NCI-H187 treated with DMSO at 0.1 percent for 48 hours (cell line): ENCODE data around the gene ACVR2B.
"Not testable (repeated sequence)": the region's sequence is repeated elsewhere in the genome, so short reads cannot be mapped to it uniquely, and the experiment has no call there.

Source experiments
- DNase-seq: peaks from one replicate; lab custom pipeline; 2025; lab: John Stamatoyannopoulos, UW

Gene ACVR2B

DNA sequence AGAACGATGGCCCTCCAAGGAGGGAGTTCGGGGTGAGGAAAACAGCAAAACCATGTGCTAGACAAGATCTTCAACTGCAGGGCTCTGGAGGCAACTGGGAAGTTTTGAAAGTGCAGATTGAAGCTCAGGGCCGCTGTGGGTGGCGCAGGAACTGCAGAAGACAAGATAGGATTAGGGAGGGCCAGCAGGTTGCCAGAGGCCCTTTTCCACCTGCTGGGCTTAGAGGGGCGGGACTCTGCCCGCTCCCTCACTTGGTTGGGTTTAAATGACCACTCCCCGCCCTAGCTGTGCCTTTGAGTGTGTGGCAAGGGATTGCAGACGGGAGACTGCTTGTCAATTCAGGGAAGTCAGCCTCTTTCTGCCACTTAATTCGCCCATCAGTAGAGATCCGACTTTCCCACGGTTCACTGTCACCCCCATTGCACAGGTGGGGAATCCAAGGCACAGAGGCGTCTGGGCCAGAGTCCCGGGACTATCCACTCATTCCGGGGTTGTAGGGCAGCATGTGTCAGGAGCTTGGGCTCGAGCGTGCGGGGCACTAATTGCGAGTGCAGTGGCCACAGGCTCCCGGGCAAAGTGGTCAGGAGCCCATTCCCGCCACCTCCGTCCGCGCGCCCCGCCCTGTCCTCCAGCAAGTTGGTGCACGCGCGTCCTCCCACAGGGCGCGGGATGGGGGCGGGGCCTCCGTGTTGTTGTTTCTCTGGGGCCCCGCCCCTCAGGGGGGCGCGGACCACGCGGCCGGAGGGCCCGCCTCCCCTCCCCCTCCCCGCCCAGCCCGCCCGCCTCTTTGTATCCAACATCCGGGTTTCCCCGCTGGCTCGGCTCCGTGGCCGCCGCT, at the start of gene ACVR2B:
Gene ACVR2B, plus strand, starts transcription at position 816 of the 838 bp plus-strand sequence. CDS start 433 bp downstream, outside the sequence.
- DNase-seq: peak; percentile 8

DNA sequence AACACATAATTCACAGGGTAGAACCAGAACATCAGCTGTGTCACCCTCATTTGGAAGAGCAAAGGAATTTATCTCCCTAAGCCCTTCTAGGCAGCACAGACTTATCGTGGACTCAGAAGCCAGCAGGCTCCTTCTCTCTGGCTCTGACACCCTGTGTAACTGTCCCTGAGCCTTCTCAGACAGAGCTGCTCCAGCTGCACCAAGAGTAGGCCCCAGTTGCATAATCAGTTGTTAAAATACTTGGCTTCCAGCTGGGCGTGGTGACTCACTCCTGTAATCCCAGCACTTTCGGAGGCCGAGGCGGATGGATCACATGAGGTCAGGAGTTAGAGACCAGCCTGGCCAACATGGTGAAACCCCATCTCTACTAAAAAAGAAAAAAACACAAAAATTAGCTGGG, 49.4 kb upstream of the ACVR2B start:
- DNase-seq: no peak

DNA sequence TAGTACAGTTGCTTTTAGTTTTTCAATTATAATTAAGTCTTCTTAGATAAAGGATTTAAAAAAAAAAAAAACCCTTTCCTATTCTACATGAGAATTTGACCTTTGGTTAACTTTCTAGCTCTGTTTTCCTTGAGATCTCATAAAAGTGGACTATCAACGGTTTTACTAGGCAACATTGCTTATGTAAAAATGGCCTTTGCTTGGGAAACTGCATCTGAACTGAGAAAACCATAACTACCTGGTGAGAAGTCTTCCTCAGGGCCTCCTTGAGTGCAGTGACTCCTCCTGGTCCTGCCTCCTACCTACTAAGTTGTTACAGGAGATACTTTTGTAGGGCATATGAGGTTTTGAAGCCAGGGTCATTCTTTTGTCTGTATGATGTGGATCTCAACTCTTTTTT, 42.1 kb upstream of the ACVR2B start:
- no peak for DNase-seq

DNA sequence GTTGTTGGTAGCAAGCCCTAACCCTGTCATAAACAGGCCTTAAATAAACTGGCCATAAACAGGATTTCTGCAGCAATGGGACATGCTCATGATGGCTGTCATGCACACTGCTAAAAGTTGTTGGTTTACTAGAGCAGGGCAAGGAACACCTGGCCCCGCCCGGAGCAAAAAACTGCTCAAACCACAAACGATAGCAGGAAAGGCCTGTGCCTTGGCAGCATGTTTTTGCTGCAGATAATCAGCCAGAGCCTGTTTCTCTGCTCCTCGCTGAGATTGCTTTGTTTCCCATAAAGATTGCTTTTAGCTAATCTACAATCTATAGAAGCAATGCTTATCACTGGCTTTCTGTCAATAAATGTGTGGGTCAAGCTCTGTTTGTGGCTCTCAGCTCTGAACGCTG, 32.9 kb upstream of the ACVR2B start:
- not testable (repeated sequence) for DNase-seq

DNA sequence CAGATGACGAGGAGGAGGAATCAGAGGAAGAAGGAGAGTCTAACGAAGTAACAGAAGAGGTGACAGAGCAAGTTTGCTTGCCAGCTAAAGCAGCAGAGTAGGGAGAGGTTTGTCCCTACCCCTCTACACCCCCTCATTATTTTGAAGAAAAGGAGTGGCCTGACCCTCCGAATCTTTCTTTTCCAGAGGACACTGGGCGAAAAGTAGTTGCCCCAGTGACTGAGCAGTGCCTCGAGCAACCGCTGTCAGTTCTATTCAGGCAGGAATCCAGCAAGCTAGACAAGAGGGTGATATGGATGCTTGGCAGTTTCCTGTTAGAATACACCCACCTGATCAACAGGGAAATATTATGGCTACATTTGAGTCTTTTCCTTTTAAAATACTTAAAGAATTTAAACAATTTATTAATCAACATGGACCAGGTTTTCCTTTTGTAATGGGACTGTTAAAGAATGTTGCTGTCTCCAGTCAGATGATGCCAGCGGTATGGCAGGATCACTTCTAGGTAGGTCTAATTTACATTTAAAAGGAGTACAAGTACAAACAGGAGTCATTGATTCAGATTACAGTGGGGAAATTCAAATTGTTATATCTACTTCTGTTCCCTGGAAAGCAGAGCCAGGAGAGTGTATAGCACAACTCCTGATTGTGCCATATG, 31.9 kb upstream of the ACVR2B start:
- no peak for DNase-seq

DNA sequence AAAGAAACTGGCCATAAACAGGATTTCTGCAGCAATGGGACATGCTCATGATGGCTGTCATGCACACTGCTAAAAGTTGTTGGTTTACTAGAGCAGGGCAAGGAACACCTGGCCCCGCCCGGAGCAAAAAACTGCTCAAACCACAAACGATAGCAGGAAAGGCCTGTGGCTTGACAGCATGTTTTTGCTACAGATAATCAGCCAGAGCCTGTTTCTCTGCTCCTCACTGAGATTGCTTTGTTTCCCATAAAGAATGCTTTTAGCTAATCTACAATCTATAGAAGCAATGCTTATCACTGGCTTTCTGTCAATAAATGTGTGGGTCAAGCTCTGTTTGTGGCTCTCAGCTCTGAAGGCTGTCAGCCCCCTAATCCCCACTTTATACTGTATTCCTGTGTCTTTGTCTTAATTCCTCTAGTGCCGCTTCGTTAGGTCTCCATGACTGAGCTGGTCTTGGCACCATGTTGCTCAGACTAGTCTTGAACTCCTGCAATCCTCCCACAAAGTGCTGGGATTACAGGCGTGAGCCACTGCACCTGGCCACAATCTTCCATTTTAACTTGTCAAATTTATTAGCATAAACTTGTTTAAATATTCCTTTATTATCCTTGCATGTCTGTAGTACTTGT, 26.8 kb upstream of the ACVR2B start:
- DNase-seq: not testable (repeated sequence)

DNA sequence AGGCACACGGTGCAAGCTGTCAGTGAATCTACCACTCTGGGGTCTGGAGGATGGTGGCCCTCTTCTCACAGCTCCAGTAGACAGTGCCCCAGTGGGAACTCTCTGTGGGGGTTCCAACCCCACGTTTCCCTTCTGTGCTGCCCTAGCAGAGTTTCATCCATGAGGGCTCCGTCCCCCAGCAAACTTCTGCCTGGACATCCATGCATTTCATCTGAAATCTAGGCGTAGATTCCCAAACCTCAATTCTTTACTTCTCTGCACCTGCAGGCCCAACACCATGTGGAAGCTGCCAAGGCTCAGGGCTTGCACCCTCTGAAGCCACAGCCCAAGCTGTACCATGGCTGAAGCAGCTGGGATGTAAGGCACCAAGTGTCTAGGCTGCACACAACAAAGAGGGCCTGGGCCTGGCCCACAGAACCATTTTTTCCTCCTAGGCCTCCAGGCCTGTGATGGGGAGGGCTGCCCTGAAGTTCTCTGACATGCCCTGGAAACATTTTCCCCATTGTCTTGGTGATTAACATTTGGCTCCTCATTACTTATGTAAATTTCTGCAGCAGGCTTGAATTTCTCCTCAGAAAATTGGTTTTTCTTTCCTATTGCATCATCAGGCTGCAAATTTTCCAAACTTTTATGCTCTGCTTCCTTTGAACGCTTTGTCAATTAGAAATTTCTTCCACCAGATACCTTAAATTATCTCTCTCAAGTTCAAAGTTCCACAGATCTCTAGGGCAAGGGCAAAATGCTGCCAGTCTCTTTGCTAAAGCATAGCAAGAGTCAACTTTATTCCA, 20.6 kb upstream of the ACVR2B start:
- not testable (repeated sequence) for DNase-seq

DNA sequence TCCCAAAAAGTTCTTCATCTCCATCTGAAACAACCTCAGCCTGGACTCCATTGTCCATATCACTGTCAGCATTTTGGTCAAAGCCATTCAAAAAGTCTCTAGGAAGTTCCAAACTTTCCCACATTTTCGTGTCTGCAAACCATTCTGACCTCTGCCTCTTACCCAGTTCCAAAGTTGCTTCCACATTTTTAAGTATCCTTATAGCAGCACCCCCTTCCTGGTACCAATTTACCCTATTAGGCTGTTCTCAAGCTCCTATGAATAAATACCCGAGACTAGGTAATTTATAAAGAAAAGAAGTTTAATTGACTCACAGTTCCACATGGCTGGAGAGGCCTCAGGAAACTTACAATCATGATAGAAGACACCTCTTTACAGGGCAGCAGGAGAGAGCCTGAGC, 20.0 kb upstream of the ACVR2B start:
- DNase-seq: not testable (repeated sequence)

DNA sequence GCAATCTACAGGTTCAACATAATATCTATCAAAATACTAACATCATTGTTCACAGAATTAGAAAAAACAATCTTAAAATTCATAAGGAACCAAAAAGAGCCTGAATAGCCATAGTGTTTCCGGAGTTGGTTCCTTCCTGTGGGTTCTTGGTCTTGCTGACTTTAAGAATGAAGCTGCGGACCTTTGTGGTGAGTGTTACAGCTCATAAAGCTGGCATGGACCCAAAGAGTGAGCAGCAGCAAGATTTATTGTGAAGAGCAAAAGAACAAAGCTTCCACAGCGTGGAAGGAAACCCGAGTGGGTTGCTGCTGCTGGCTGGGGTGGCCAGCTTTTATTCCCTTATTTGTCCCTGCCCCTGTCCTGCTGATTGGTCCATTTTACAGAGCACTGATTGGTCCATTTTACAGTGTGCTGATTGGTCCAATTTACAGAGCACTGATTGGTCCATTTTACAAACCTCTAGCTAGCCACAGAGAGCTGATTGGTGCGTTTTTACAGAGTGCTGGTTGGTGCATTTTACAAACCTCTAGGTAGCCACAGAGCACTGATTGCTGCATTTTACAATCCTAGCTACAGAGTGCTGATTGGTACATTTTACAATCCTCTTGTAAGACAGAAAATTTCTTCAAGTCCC, 15.1 kb upstream of the ACVR2B start:
- DNase-seq: not testable (repeated sequence)

DNA sequence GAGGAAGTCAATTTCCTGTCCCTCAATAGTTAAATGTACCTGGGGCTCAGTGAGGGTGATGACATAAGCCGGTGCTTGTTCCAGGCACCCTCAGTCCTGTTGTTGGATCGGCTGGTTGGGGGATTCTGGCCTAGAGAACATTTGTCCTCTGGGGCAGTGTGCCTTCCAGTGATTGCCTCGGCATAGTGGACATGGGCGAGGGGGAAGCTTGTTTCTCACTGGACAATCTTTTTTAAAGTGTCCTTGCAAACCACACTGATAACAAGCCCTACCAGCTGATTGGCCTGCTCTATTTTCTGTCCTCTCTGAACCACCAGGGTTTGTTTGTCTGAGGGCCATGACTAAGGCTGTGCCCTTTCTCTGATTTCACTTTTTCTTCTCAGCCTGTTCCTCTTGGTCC, 10.5 kb upstream of the ACVR2B start:
- not testable (repeated sequence) for DNase-seq

DNA sequence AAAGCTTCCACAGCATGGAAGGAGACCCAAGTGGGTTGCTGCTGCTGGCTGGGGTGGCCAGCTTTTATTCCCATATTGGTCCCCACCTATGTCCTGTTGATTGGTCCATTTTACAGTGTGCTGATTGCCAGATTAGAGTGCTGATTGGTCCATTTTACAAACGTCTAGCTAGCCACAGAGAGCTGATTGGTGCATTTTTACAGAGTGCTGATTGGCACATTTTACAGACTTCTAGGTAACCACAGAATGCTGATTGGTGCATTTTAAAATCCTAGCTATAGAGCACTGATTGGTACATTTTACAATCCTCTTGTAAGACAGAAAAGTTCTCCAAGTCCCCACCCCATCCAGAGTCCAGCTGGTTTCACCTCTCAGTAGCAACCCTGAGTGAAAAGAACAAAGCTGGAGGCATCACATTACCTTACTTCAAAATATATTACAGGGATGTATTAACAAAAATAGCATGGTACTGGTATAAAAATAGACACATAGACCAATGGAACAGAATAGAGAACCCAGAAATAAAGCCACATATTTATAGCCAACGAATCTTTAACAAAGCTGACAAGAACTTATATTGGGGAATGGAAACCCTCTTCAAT, 7.5 kb upstream of the ACVR2B start:
- DNase-seq: no peak

DNA sequence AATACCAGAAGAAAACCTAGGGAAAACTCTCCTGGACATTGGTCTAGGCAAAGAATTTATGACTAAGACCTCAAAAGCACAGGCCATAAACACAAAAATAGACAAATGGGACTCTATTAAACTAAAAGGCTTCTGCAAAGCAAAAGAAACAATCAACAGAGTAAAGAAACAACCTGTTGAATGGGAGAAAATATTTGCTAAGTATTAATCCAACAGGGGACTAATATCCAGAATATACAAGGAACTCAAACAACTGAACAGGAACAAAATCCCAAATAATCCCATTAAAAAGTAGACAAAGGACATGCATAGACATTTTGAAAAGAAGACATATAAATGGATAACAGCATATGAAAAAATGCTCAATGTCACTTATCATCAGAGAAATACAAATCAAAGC, 6.9 kb upstream of the ACVR2B start:
- DNase-seq: no peak

DNA sequence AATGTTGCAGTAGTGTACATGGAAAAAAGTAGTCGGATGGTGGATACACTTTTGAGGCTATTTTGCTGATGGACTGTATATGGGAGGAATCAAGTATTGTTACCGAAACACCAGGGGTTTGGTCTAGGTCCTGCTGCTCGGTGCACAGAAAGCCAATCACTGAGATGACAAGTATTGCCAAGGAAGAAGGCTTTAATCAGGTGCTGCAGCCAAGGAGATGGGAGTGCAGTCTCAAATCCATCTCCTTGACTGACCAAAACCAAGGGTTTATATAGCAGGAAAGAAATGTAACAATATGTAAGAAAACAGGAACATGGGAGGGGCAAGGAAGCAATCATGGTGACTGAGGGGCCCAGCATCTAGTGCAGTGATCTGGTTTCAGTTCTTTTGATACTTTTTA, 2.8 kb upstream of the ACVR2B start:
- DNase-seq: no peak

DNA sequence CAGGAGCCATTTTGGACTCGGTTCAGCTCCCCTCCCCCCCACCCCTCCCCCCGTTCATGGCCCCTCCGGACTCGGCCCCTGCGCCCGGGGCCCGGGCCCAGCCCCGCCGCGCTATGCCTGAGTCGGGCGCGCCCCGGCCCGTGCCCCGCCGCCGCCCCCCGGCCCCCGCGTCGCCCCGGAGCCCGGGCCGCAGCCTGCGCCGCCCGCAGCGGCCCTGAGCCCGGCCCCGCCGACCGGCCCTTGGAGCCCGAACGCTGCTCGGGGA, 155 bp downstream of the ACVR2B start:
- no peak for DNase-seq

DNA sequence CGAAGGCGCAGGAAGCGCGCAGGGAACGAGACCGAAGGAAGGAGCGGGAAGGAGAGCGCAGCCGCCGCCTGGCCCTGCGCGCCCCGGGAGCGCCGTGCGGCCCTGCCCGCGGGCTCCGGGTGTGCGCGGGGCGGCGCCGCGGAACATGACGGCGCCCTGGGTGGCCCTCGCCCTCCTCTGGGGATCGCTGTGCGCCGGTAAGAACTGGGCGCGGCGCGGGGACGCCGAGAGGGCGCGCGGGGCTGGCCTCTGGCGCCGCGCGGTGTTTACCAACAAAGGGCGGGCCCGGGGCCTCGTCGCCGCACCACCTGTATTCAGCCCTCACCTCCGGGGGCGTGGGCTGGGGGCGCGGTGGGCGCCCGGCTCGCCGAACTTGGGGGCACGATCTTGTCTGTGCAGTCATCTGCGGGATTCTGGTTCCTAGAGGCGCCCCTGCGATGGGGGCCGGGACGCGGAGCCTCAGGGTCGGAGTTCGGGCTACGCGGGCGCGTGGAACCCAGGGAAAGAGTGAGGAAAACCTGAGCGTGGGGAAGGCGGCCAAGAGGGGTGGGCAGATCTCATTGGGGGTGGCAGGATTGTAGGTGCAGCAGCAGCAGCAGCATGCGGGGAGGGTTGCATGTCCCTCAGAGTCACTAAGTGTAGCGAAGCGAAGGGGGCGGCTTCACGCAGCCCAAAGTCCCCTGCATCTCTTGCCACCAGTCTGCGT, 641 bp downstream of the ACVR2B start:
- no peak for DNase-seq

DNA sequence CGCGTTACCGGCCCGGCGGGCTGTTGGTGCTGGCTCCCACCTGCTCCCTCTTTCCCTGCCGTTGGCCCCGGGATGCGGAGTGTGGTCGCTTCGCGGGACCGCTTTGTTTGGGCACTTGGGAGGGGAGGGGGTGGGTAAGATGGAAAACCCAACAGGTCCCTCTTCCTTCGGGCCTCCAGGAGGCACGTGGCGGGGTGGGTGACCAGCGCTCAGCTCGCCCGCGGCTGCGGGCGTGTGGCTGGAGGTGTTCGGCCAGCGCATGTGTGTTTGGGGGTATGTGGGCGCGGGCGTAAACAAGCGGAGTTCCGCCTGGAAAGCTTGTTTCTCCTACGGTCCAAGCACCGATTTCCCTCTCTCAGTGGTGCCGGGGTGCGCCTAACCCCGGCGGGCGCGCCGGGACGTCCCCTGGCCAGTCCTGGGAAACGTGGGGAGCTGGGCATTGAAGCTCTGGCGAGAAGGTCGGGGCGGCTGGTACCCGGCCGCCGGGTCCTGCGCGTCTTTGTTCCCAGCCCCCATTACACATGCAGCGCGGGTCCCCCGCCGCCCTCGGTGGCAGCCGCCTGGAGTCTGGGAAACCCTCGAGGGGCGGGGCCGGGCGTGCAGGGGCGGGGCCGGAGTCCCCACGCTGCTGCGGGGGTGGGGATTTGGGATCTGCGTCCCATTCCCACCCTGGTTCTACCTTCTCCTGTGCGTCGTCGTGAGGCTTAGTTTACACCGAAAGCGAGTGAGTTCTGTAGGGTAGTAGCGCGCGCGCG, 1.4 kb downstream of the ACVR2B start:
- no peak for DNase-seq

DNA sequence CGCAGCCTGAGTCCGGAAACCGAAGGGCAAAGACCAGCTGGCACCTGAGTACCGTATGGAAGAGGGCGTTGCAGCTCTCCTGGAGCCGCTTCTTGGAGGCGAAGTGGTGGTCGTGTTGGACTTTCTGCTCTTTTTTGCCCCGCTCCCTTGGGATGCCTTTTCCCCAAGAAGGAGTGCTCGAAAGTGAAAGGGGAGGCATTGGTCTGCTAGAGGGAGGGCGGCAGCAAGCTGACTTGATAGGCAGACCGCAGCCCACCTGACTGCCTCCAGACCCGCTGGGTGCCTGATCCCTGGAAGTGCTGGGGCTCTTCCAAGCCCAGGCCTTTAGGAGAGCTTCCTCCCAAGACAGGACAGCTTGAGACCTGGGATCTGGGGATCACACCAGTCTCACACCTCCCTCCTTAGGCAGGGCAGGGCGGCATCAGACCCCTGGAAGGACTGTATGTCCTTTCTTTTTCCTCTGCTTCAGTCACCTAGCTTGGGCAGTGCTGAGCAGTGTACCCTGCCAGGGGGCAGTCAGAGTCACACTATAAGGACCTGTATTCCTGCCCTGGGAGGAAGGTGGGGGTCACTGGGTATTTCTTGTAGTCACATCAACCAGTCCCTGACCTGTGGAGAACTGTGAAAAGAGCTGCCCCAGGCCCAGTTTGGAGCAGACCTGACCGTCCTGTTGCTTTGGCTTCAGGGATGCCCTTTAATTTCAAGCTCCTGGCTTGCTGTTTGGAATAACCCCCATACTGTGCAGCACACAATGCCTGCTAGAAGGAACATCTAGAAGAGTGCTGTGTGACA, 2.1 kb downstream of the ACVR2B start:
- no peak for DNase-seq

DNA sequence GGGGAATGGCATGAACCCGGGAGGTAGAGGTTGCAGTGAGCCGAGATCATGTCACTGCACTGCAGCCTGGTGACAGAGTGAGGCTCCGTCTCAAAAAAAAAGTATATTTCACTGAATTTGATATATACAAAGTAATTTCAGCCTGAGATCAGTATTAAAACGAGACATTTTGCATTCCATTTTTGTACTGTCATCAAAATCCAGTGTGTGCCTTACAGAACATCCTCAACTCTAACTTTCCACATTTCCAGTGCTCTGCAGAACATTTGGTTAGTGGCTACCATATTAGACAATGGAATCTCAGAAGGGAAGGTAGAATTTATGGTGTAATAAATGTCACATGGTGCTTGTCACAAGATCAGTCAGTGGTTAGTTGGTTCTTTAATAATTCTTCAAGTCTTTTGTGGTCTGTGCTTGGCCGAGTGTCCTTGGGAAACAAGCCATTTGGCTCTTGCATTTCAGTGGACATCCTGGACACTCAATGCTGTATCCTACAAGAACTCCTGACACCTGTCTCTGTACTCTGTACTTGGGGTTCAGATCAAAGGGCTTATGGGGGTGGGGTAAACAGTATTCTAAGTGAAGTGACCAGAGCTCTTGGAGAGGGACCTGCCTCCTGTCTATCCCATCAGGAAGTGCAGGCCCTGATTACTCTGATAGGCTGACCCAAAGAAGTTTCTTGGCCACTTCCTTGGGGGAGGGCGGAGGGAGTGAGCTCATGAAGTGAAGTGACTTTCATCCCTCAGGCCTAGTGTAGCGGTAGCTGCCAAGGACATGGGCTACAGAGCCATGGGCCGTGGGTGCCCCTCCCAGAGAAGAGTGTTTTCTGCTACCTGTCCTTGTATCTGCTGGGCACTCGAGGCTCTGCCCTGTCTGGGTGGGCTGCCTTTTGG, 3.7 kb downstream of the ACVR2B start:
- no peak for DNase-seq
